ENCODE results near the gene SSTR4. TPM values are rescaled to one million over a fixed set of nuclear protein-coding genes. Genes with fewer than 3 reads are reported as not detected.

SSTR4 gene
- total RNA-seq, 1 donor from 2014 or later: not detected

DNA sequence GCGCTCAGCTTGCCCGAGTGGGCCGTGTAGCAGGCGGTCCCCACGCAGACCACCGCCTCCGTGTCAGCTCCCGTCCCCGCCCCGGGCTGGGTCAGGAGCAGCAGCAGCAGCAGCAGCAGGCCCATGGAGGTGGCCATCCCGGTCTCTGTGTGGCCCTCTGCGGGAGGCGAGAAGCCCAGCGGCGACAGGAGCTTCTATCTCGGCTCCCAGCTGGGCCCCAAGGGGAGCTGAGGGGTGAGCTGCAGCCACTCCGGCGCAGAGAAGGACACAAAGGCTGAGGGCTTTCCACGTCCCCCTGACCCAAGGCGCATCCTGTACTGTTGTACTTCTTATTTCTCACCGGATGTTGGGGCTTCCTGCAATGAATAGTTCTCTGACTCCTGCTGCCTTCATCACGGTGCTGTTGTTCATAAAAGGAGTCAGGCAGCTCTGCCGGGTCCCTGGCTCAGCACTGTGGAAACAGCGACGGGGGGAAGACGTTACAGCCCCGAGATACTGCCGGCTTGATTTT is 51.0 kb downstream of the SSTR4 start, which contains the start of gene CD93:
Gene CD93, minus strand, starts transcription at position 269 of the 511 bp plus-strand sequence. Its CDS starts 132 bp downstream, at position 137.
- Histone ChIP-seq H3K27me3 (ENCODE audit: control insufficient read depth, insufficient read depth, low read length) (no peaks in the 10 kb centered on the region), H3K36me3 (ENCODE audit: control insufficient read depth, insufficient read depth, low read length) (no peaks in the 10 kb centered on the region), H3K4me3 (ENCODE audit: low read depth, low read length) (no peak within 1 kb of the TSS)
- TF ChIP-seq, protein P1, sequence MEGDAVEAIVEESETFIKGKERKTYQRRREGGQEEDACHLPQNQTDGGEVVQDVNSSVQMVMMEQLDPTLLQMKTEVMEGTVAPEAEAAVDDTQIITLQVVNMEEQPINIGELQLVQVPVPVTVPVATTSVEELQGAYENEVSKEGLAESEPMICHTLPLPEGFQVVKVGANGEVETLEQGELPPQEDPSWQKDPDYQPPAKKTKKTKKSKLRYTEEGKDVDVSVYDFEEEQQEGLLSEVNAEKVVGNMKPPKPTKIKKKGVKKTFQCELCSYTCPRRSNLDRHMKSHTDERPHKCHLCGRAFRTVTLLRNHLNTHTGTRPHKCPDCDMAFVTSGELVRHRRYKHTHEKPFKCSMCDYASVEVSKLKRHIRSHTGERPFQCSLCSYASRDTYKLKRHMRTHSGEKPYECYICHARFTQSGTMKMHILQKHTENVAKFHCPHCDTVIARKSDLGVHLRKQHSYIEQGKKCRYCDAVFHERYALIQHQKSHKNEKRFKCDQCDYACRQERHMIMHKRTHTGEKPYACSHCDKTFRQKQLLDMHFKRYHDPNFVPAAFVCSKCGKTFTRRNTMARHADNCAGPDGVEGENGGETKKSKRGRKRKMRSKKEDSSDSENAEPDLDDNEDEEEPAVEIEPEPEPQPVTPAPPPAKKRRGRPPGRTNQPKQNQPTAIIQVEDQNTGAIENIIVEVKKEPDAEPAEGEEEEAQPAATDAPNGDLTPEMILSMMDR (IDR thresholded peaks at IDR 0.05; ENCODE audit: insufficient read depth, low read length, severe bottlenecking): no peak
- FAIRE-seq: no peak
- DNase-seq (ENCODE audit: low read depth): no peak

DNA sequence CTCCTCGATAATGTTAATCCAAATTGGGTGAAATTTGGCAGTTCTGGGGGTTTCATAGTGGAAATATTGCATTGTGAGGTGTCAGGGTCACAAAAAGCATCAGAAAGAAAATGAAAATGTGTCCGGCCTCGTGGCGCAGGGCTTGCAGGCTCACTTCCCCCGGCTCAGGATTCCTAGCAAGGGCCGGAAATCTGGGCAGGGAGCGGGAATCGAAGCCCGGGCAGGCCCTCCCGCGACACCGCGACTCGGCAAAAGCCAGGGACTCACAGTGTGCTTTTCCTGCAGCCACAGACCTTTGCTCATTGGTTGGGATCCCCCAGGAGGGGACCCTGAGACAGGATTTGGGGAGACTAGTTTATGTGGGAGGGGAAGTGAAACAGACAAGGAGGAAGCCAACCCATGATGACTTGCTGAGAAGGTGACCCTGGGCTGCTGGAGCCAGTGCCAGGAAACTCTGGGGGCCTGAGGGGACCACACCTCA is 51.9 kb downstream of the SSTR4 start:
- no peak for FAIRE-seq

DNA sequence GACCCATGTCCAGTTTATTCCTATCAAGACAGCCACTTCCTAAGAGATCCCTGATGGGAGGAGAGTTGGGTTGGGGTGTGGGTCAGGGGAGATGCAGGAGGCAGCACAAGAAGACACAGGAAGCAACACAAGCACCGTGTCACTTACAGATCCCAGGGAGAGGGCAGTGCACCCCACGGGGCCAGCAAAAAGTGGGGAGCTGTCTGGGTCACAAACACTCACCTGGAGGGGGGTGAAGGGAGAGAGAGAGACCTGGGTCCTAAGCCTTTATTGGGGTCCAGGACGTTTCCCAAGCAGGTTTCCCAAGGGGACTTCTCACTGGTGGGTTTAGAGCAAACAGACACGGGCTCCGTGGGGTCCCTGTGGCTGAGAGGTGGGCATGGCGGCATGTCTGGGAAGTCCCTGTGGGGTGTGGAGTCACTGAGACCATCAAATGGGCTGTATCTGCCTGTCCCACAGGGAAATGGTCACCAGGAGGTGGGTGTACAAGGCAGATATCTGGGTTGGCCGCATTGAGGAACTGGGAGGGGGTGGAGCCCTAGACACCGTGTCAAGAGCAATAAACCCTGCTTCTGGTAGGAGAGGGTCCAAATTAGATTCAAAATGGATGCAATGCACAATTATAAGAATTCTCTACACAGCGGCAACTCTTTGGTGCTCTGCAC is 52.6 kb downstream of the SSTR4 start:
- H3K4me3 ChIP-seq (ENCODE audit: low read depth, low read length): no peak overlapping the region
- DNase-seq (ENCODE audit: low read depth) (no peak), FAIRE-seq (no peak)
- TF ChIP-seq, protein P1 (IDR thresholded peaks at IDR 0.05; ENCODE audit: insufficient read depth, low read length, severe bottlenecking): no peak
- no peaks in the 10 kb centered on the region for H3K36me3 ChIP-seq (ENCODE audit: control insufficient read depth, insufficient read depth, low read length)
- H3K27me3 ChIP-seq (ENCODE audit: control insufficient read depth, insufficient read depth, low read length): no peaks in the 10 kb centered on the region

More for the DNA sequence above, 51.9 kb downstream of the SSTR4 start:
- Histone ChIP-seq H3K4me3 (ENCODE audit: low read depth, low read length) (no peak overlapping the region), H3K27me3 (ENCODE audit: control insufficient read depth, insufficient read depth, low read length) (no peaks in the 10 kb centered on the region), H3K36me3 (ENCODE audit: control insufficient read depth, insufficient read depth, low read length) (no peaks in the 10 kb centered on the region)
- DNase-seq (ENCODE audit: low read depth): no peak
- TF ChIP-seq, protein P1 (IDR thresholded peaks at IDR 0.05; ENCODE audit: insufficient read depth, low read length, severe bottlenecking): no peak

Other genes starting within 250 kb of the SSTR4 start
- 12.6 and 21.4 TPM in 2 replicates for gene THBD, start 14.4 kb downstream of the SSTR4 start, total RNA-seq
- under 0.01 and 0.13 TPM in 2 replicates for gene CD93, start 51.0 kb downstream of the SSTR4 start, total RNA-seq